Right lobe of liver (tissue), 4 donors: ENCODE results near the gene C3orf18.

Source experiments
- CTCF ChIP-seq, 4 donors: fragments of 200-600 bp in 3 of 4; fragments of 450-650 bp in 1 of 4; IDR thresholded peaks; one replicate each; pipeline versions ENCODE4 v1.5.1 to v1.8.0; 2016 to 2022; ENCODE audit warnings: antibody characterized with exemption in 4 of 4, mild to moderate bottlenecking in 2 of 4
- POLR2A ChIP-seq: fragments of 450-650 bp; IDR thresholded peaks from one replicate; pipeline ENCODE4 v1.6.1; 2017; ENCODE audit warnings: antibody characterized with exemption, mild to moderate bottlenecking
- donor health status: DM: no; HTN: no; CAD: no.
- donor health status: DM: no; HTN: no; CAD: no.
- donor health status: DM: no; HTN: yes; CAD: no.

GRCh38 chr3:50568947-50569749 lies 1.6 kb upstream of the C3orf18 start, which contains the start of gene HEMK1:
- no peak for TF ChIP-seq POLR2A
- no peak for TF ChIP-seq CTCF (IDR thresholded peaks at IDR 0.05)
